Measurements from ENCODE around the gene CTNNA3. TPM values are rescaled to one million over a fixed set of nuclear protein-coding genes. Genes with fewer than 3 reads are reported as not detected.

CTNNA3 gene
- total RNA-seq, 1 donor, result not detected

DNA sequence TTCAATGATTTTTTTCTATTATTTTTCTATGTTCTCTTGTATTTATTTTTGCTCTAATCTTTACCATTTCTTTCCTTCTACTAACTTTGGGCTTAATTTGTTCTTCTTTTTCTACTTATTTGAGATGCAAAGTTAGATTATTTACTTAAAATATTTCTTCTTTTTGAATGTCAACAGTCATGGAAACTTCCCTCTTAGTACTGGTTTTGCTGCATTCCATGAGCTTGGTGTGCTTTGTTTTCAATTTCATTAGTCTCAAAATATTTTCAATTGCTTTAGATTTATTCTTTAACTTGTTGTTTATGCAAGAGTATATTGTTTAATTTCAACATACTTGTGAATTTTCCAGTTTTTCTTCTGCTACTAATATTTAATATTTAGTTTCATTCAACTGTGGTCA lies 539.8 kb downstream of the CTNNA3 start:
- TF ChIP-seq, protein P1, sequence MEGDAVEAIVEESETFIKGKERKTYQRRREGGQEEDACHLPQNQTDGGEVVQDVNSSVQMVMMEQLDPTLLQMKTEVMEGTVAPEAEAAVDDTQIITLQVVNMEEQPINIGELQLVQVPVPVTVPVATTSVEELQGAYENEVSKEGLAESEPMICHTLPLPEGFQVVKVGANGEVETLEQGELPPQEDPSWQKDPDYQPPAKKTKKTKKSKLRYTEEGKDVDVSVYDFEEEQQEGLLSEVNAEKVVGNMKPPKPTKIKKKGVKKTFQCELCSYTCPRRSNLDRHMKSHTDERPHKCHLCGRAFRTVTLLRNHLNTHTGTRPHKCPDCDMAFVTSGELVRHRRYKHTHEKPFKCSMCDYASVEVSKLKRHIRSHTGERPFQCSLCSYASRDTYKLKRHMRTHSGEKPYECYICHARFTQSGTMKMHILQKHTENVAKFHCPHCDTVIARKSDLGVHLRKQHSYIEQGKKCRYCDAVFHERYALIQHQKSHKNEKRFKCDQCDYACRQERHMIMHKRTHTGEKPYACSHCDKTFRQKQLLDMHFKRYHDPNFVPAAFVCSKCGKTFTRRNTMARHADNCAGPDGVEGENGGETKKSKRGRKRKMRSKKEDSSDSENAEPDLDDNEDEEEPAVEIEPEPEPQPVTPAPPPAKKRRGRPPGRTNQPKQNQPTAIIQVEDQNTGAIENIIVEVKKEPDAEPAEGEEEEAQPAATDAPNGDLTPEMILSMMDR (IDR thresholded peaks at IDR 0.05; ENCODE audit: extremely low read depth, low read depth, low read length), result no peak
- Histone ChIP-seq H3K4me2 (ENCODE audit: insufficient read depth, low read length) (no peak overlapping the region), H3K27ac (ENCODE audit: low read depth, low read length) (no peak overlapping the region), H4K20me1 (ENCODE audit: insufficient read depth, low read length) (no peaks in the 10 kb centered on the region), H3K4me1 (ENCODE audit: insufficient read depth, low read length) (no peaks in the 10 kb centered on the region), H3K79me2 (ENCODE audit: insufficient read depth, low read length) (no peaks in the 10 kb centered on the region), H3K9me3 (ENCODE audit: low read depth, low read length) (no peaks in the 10 kb centered on the region), H2AFZ (ENCODE audit: low read length) (no peak overlapping the region), H3K4me3 (ENCODE audit: insufficient read depth, low read length) (no peak overlapping the region), H3K27me3 (ENCODE audit: insufficient read depth, low read length) (no peaks in the 10 kb centered on the region), H3K36me3 (ENCODE audit: insufficient read depth, low read length) (no peaks in the 10 kb centered on the region)
- no peak for DNase-seq (ENCODE audit: insufficient read length, low spot score, missing footprints)

DNA sequence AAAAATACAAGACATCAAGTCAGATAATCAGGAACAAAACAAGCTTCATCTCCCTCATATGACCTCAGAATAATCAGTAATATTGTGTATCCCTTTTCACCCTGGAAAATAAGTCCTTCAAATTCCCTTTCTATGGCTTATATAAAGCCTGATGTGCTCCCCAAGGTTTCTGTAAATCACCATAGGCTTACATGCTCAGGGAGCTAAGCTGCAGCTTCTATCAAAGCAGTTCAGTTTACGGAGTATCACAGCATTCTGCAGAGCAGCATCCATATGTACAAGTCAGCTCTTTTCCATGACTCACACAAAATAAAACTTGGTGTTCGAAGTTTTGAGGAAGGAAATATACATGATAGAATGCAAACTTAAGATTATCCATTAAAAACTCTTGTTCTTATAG lies 544.5 kb downstream of the CTNNA3 start:
- Histone ChIP-seq H3K9me3 (ENCODE audit: low read depth, low read length) (no peaks in the 10 kb centered on the region), H4K20me1 (ENCODE audit: insufficient read depth, low read length) (no peaks in the 10 kb centered on the region), H3K4me1 (ENCODE audit: insufficient read depth, low read length) (no peaks in the 10 kb centered on the region), H3K4me2 (ENCODE audit: insufficient read depth, low read length) (no peak overlapping the region), H3K36me3 (ENCODE audit: insufficient read depth, low read length) (no peaks in the 10 kb centered on the region), H3K27me3 (ENCODE audit: insufficient read depth, low read length) (no peaks in the 10 kb centered on the region), H3K79me2 (ENCODE audit: insufficient read depth, low read length) (no peaks in the 10 kb centered on the region), H3K27ac (ENCODE audit: low read depth, low read length) (no peak overlapping the region), H2AFZ (ENCODE audit: low read length) (no peak overlapping the region), H3K4me3 (ENCODE audit: insufficient read depth, low read length) (no peak overlapping the region)
- TF ChIP-seq, protein P1 (IDR thresholded peaks at IDR 0.05; ENCODE audit: extremely low read depth, low read depth, low read length), result no peak
- DNase-seq (ENCODE audit: insufficient read length, low spot score, missing footprints), result no peak

DNA sequence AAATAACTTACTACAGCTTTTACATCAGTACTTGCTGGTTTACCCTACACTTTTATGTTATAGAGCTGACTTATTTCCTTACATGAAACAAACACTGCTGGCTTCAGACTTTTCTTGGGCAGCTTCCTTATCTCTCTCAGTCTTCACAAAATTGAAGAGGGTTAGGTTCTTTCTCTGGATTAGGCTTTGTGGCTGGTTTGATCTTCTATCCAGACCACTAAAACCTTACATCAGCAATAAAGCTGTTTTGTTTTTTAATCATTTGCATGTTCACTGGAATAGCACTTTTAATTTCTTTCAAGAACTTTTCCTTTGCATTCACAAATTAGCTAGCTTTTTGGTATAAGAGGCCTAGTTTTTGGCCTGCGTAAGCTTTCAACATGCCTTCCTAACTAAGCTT lies 551.5 kb downstream of the CTNNA3 start:
- no peaks in the 10 kb centered on the region for H3K79me2 ChIP-seq (ENCODE audit: insufficient read depth, low read length)
- no peaks in the 10 kb centered on the region for H3K9me3 ChIP-seq (ENCODE audit: low read depth, low read length)
- H3K27me3 ChIP-seq (ENCODE audit: insufficient read depth, low read length), result no peaks in the 10 kb centered on the region
- no peak for DNase-seq (ENCODE audit: insufficient read length, low spot score, missing footprints)
- no peak overlapping the region for H3K27ac ChIP-seq (ENCODE audit: low read depth, low read length)
- TF ChIP-seq, protein P1 (IDR thresholded peaks at IDR 0.05; ENCODE audit: extremely low read depth, low read depth, low read length), result no peak
- no peaks in the 10 kb centered on the region for H4K20me1 ChIP-seq (ENCODE audit: insufficient read depth, low read length)
- H3K4me2 ChIP-seq (ENCODE audit: insufficient read depth, low read length), result no peak overlapping the region
- H3K4me3 ChIP-seq (ENCODE audit: insufficient read depth, low read length), result no peak overlapping the region
- no peaks in the 10 kb centered on the region for H3K4me1 ChIP-seq (ENCODE audit: insufficient read depth, low read length)
- no peaks in the 10 kb centered on the region for H3K36me3 ChIP-seq (ENCODE audit: insufficient read depth, low read length)
- H2AFZ ChIP-seq (ENCODE audit: low read length), result no peak overlapping the region

DNA sequence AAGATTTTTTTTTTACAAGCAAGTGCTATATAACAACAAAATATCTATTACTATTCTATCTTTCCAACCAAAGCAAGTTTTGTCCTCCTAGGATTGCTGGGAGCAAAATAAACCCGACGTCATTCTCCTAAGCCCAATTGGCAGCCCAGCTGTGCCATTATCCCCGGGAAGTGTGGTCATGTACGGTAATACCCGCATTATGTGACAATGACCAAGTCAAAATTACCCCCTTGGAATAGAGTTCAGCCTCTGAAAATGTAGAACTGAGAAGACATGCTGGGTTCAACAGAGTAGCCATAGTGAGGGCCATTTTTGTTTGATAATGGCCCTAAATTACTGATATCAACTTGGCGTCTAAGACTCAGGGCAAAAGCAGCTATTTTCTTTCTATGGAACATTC lies 554.7 kb downstream of the CTNNA3 start:
- H3K27ac ChIP-seq (ENCODE audit: low read depth, low read length), result no peak overlapping the region
- DNase-seq (ENCODE audit: insufficient read length, low spot score, missing footprints), result no peak
- H3K4me1 ChIP-seq (ENCODE audit: insufficient read depth, low read length), result no peaks in the 10 kb centered on the region
- no peak overlapping the region for H3K4me3 ChIP-seq (ENCODE audit: insufficient read depth, low read length)
- no peaks in the 10 kb centered on the region for H3K79me2 ChIP-seq (ENCODE audit: insufficient read depth, low read length)
- H3K27me3 ChIP-seq (ENCODE audit: insufficient read depth, low read length), result no peaks in the 10 kb centered on the region
- H4K20me1 ChIP-seq (ENCODE audit: insufficient read depth, low read length), result no peaks in the 10 kb centered on the region
- no peaks in the 10 kb centered on the region for H3K9me3 ChIP-seq (ENCODE audit: low read depth, low read length)
- TF ChIP-seq, protein P1 (IDR thresholded peaks at IDR 0.05; ENCODE audit: extremely low read depth, low read depth, low read length), result no peak
- no peak overlapping the region for H2AFZ ChIP-seq (ENCODE audit: low read length)
- no peak overlapping the region for H3K4me2 ChIP-seq (ENCODE audit: insufficient read depth, low read length)
- no peaks in the 10 kb centered on the region for H3K36me3 ChIP-seq (ENCODE audit: insufficient read depth, low read length)

All from osteoblast (primary cell).